Measurements from ENCODE around the gene ZNF775. TPM values are rescaled to one million over a fixed set of nuclear protein-coding genes. Genes with fewer than 3 reads are reported as not detected.
A peak's percentile ranks its signal among the peaks of the same experiment; 100 is the strongest.

Gene ZNF775
- total RNA-seq, 1 donor from 2014 or later: 12.1 TPM

DNA sequence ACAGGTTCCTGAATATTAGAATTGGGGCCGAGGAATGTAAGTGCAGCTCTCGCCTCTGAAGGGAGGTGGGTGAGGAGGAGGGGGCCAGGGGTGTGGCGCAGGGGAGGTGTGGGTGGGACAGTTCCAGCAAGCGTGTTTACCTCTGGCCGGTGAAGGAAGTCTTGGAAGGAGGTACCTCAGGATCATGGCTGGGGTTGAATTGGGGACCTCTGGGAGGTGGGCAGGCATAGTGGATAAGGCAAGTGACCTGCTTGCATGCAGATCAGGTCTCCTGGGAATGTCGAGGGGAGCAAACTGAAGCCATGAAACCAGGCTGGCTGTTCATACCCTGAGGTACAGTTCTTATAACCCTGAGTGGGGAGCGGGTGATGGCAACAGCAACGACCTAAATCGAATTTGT is 2.0 kb downstream of the ZNF775 start:
- Mint-ChIP-seq H3K4me1 (ENCODE audit: unreplicated experiment) (peaks cover 40% of the 10 kb centered on the region), H3K9me3 (ENCODE audit: unreplicated experiment) (no peaks in the 10 kb centered on the region), H3K36me3 (ENCODE audit: low read depth, unreplicated experiment) (peaks cover 11% of the 10 kb centered on the region), H3K27ac (ENCODE audit: unreplicated experiment) (no peak overlapping the region), H3K27me3 (ENCODE audit: unreplicated experiment) (peaks cover 22% of the 10 kb centered on the region), H3K4me3 (ENCODE audit: unreplicated experiment) (no peak overlapping the region)
- TF ChIP-seq, protein P1, sequence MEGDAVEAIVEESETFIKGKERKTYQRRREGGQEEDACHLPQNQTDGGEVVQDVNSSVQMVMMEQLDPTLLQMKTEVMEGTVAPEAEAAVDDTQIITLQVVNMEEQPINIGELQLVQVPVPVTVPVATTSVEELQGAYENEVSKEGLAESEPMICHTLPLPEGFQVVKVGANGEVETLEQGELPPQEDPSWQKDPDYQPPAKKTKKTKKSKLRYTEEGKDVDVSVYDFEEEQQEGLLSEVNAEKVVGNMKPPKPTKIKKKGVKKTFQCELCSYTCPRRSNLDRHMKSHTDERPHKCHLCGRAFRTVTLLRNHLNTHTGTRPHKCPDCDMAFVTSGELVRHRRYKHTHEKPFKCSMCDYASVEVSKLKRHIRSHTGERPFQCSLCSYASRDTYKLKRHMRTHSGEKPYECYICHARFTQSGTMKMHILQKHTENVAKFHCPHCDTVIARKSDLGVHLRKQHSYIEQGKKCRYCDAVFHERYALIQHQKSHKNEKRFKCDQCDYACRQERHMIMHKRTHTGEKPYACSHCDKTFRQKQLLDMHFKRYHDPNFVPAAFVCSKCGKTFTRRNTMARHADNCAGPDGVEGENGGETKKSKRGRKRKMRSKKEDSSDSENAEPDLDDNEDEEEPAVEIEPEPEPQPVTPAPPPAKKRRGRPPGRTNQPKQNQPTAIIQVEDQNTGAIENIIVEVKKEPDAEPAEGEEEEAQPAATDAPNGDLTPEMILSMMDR (IDR thresholded peaks at IDR 0.05; ENCODE audit: unreplicated experiment): no peak
- no peak for DNase-seq (ENCODE audit: low spot score)

DNA sequence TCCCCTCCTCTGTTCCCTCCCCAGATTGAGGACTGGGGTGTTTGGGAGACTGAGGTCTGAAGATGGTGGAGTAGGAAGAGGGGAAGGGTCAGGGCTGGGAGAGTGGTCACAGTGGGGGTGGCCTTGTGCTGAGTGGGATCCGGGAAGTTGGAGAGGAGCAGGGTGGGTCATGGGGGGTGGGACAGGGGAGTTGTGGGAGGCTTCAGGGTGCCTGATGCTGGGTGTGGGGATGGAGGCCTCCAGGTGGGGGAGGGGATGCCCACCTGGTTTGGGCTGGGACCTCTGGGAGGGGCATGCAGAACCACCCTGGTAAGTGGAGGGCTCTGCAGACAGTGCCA is 2.6 kb downstream of the ZNF775 start:
- peaks cover 33% of the 10 kb centered on the region for H3K4me1 Mint-ChIP-seq (ENCODE audit: unreplicated experiment)
- DNase-seq (ENCODE audit: low spot score): no peak
- TF ChIP-seq, protein P1 (IDR thresholded peaks at IDR 0.05; ENCODE audit: unreplicated experiment): no peak
- H3K4me3 Mint-ChIP-seq (ENCODE audit: unreplicated experiment): no peak overlapping the region
- H3K27ac Mint-ChIP-seq (ENCODE audit: unreplicated experiment): no peak overlapping the region
- no peaks in the 10 kb centered on the region for H3K9me3 Mint-ChIP-seq (ENCODE audit: unreplicated experiment)
- H3K36me3 Mint-ChIP-seq (ENCODE audit: low read depth, unreplicated experiment): peaks cover 9% of the 10 kb centered on the region
- peaks cover 17% of the 10 kb centered on the region for H3K27me3 Mint-ChIP-seq (ENCODE audit: unreplicated experiment)

DNA sequence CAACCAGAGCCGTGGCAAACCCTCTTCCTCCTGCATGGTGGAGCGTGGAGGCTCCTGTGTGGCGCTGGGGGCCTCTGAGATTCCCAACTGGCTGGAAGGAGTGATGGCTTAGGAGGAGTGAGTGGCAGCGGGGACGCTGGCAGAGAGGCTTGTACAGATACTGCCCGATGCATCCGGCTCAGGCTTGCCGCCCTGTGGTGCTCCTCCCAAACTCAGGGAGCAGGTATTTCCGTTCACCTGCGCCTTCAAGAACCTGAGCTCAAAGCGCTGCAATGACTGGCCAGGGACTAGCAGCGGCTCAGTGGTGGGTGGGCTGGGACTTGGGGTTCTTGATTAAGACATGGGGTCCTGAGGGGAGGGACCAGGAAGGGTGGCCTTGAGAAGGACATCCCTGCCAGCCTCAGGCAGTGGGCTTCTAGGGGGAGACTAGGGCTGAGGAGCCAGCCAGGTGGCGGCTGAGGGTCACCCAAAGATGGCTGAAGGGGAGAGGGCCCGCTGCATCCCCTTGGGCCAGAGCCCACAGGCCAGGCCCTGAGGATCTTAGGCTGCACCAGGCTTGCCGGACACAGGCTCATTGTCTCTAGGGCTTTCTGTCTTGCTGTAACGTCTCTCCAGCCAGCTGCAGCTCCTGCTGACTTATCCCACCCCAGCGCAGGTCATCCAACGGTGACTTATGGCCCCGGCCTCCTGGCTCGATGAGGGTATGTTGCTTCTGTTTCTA is 3.2 kb downstream of the ZNF775 start:
- H3K4me3 Mint-ChIP-seq (ENCODE audit: unreplicated experiment): peak overlapping the region; percentile 11
- H3K27ac Mint-ChIP-seq (ENCODE audit: unreplicated experiment): no peak overlapping the region
- H3K27me3 Mint-ChIP-seq (ENCODE audit: unreplicated experiment): peaks cover 17% of the 10 kb centered on the region
- H3K4me1 Mint-ChIP-seq (ENCODE audit: unreplicated experiment): peaks cover 30% of the 10 kb centered on the region
- H3K9me3 Mint-ChIP-seq (ENCODE audit: unreplicated experiment): no peaks in the 10 kb centered on the region
- H3K36me3 Mint-ChIP-seq (ENCODE audit: low read depth, unreplicated experiment): peaks cover 9% of the 10 kb centered on the region
- TF ChIP-seq, protein P1 (IDR thresholded peaks at IDR 0.05; ENCODE audit: unreplicated experiment): no peak
- DNase-seq (ENCODE audit: low spot score): no peak

GRCh38 chr7:150382844-150383225 is 3.7 kb downstream of the ZNF775 start:
- H3K9me3 Mint-ChIP-seq (ENCODE audit: unreplicated experiment): no peaks in the 10 kb centered on the region
- H3K36me3 Mint-ChIP-seq (ENCODE audit: low read depth, unreplicated experiment): peaks cover 9% of the 10 kb centered on the region
- DNase-seq (ENCODE audit: low spot score): no peak
- H3K4me1 Mint-ChIP-seq (ENCODE audit: unreplicated experiment): peaks cover 24% of the 10 kb centered on the region
- peak overlapping the region; percentile 11 for H3K4me3 Mint-ChIP-seq (ENCODE audit: unreplicated experiment)
- H3K27ac Mint-ChIP-seq (ENCODE audit: unreplicated experiment): peak overlapping the region; percentile 30
- peaks cover 19% of the 10 kb centered on the region for H3K27me3 Mint-ChIP-seq (ENCODE audit: unreplicated experiment)
- TF ChIP-seq, protein P1 (IDR thresholded peaks at IDR 0.05; ENCODE audit: unreplicated experiment): no peak

DNA sequence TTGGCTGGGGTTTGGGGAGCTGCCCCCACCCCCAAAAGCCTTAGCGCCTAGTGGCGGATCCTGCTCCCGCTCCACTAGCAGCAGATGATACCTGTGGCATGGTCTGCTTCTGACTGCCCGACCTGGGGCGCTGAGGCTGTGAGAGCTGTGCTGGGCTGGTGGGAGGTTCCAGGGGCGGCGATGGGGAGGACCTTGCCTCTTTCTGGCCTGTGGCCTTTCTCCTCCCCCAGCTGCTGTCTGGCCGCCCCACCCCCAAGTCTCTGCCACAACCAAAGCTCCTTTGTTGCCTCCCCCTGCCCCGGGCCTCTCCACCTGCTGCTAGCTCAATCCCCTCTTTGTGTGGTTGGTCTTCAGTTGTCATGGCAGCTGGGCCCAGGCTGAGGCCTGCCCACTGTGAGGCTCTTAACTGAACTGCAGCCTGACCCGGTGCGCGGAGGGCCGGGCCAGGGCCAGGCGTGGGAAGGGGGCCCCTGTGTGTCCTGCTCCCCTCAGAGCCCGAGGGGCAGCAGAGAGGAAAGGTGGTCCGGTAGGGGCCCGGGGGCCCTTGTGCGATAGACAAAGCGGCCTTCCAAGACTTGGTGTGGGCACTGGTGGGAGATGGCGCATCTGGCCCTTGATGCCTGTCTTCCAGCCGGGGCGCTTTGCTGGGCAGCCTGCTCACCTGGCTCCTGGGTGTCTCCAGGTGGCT is 4.7 kb downstream of the ZNF775 start:
- TF ChIP-seq, protein P1 (IDR thresholded peaks at IDR 0.05; ENCODE audit: unreplicated experiment): no peak
- Mint-ChIP-seq H3K4me1 (ENCODE audit: unreplicated experiment) (peaks cover 21% of the 10 kb centered on the region), H3K36me3 (ENCODE audit: low read depth, unreplicated experiment) (peaks cover 9% of the 10 kb centered on the region), H3K4me3 (ENCODE audit: unreplicated experiment) (no peak overlapping the region), H3K27me3 (ENCODE audit: unreplicated experiment) (peaks cover 19% of the 10 kb centered on the region), H3K27ac (ENCODE audit: unreplicated experiment) (peak overlapping the region; percentile 48), H3K9me3 (ENCODE audit: unreplicated experiment) (no peaks in the 10 kb centered on the region)
- DNase-seq (ENCODE audit: low spot score): peak; percentile 54

Measured in endothelial cell (in vitro differentiated cells).